Breast epithelium (tissue), 4 donors: ENCODE measurements around the gene ALDH7A1. TPM values are rescaled to one million over a fixed set of nuclear protein-coding genes. Genes with fewer than 3 reads are reported as not detected.

Experiments used
- DNase-seq, 2 donors: peaks; one replicate each; pipeline ENCODE4 v3.0.0-alpha.2; 2019; ENCODE audit warnings: low spot score in 2 of 2
- H3K27ac ChIP-seq, 2 donors: fragments of 200-600 bp; sonication (generic) in 1 of 2; one replicate each; pipeline ENCODE4 v1.5.1; 2016 to 2019; ENCODE audit warnings: mild to moderate bottlenecking in 1 of 2
- H3K27me3 ChIP-seq, 2 donors: fragments of 200-600 bp; sonication (generic) in 1 of 2; one replicate each; pipeline versions ENCODE4 v1.5.1 to v1.6.0; 2017 to 2019; ENCODE audit warnings: control low read depth in 1 of 2, mild to moderate bottlenecking in 1 of 2
- H3K36me3 ChIP-seq: fragments of 200-600 bp; one replicate; pipeline ENCODE4 v1.5.1; 2019
- H3K4me1 ChIP-seq, 2 donors: fragments of 200-600 bp; sonication (generic); one replicate each; pipeline ENCODE4 v1.5.1; 2016 to 2019; ENCODE audit warnings: control low read depth in 1 of 2
- H3K4me3 ChIP-seq, 3 donors: fragments of 200-600 bp; sonication (generic); 1 replicate in 2 of 3; 2 replicates in 1 of 3; pipeline ENCODE4 v1.5.1; 2016 to 2019; ENCODE audit warnings: mild to moderate bottlenecking in 3 of 3, moderate library complexity in 2 of 3
- H3K9me3 ChIP-seq, 2 donors: fragments of 200-600 bp; sonication (generic) in 1 of 2; one replicate each; pipeline ENCODE4 v1.5.1; 2016 to 2019; ENCODE audit warnings: control low read depth in 1 of 2
- POLR2A ChIP-seq: fragments of 450-650 bp; IDR thresholded peaks from one replicate; pipeline ENCODE4 v1.6.1; 2016; ENCODE audit warnings: antibody characterized with exemption, mild to moderate bottlenecking, moderate library complexity
- POLR2AphosphoS5 ChIP-seq, 3 donors: sonication (generic); formaldehyde crosslinking; IDR thresholded peaks; one replicate each; pipeline ENCODE4 v1.6.1; 2017; ENCODE audit warnings: antibody characterized with exemption in 3 of 3
- intact Hi-C: fragments of 100-400 bp; cut with DNase I; formaldehyde crosslinking; loops from one replicate; pipeline ENCODE4 v1.15.1; 2023; ENCODE audit warnings: low total_unique reads
- total RNA-seq, 3 donors: library from RNA; depleted of rRNA; stranded (reverse); fragments of >200 nt; gene quantifications; one replicate each; pipeline ENCODE4 v1.1.0, GENCODE V29; 2016
- TF ChIP-seq, protein P1 (sequence below), 3 donors: fragments of 450-650 bp; IDR thresholded peaks; one replicate each; pipeline ENCODE4 v1.5.1; 2016 to 2017; ENCODE audit warnings: antibody characterized with exemption in 3 of 3, mild to moderate bottlenecking in 3 of 3, moderate library complexity in 3 of 3

Gene ALDH7A1
- total RNA-seq, 3 donors from 2014 or later, result 38.7 to 83.0 (median 45.2) TPM

- intact Hi-C loops, result loop anchor here (5.0 kb wide), 1 partner anchor 191 kb away; no protein-coding TSS in a partner anchor
- no peak overlapping the region for H3K4me3 ChIP-seq
- no peaks in the 10 kb centered on the region for H3K36me3 ChIP-seq
- H3K9me3 ChIP-seq, result no peaks in the 10 kb centered on the region
- TF ChIP-seq, protein P1, sequence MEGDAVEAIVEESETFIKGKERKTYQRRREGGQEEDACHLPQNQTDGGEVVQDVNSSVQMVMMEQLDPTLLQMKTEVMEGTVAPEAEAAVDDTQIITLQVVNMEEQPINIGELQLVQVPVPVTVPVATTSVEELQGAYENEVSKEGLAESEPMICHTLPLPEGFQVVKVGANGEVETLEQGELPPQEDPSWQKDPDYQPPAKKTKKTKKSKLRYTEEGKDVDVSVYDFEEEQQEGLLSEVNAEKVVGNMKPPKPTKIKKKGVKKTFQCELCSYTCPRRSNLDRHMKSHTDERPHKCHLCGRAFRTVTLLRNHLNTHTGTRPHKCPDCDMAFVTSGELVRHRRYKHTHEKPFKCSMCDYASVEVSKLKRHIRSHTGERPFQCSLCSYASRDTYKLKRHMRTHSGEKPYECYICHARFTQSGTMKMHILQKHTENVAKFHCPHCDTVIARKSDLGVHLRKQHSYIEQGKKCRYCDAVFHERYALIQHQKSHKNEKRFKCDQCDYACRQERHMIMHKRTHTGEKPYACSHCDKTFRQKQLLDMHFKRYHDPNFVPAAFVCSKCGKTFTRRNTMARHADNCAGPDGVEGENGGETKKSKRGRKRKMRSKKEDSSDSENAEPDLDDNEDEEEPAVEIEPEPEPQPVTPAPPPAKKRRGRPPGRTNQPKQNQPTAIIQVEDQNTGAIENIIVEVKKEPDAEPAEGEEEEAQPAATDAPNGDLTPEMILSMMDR (IDR thresholded peaks at IDR 0.05), result no peak
- TF ChIP-seq POLR2AphosphoS5 (IDR thresholded peaks at IDR 0.05) (no peak), POLR2A (no peak)
- no peak for DNase-seq
- H3K27me3 ChIP-seq, result no peaks in the 10 kb centered on the region
- no peak overlapping the region for H3K27ac ChIP-seq
- no peaks in the 10 kb centered on the region for H3K4me1 ChIP-seq
Observed at GRCh38 chr5:126543660-126544059, 51.4 kb downstream of the ALDH7A1 start.

DNA sequence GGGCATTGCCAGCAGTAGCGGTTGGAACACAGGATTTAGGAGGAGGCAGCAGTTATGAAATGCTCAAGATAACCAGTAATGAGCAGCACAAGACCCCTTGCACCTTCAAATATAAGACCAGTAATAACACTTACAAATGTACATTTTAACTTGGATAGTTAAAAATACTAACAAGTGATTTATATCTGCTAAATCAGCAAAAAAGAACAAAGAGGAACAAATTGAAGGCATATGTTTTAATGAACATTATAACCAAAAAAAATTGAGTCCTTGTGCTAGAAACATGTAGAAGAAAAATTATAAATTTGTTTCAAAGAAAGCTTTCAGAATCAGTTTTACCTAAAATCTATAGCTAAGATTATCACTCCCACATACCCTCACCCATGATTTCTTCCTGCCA lies 52.0 kb downstream of the ALDH7A1 start:
- Histone ChIP-seq H3K27me3 (no peaks in the 10 kb centered on the region), H3K4me3 (no peak overlapping the region), H3K4me1 (no peaks in the 10 kb centered on the region), H3K36me3 (no peaks in the 10 kb centered on the region), H3K27ac (peak overlapping the region; percentile 29 to 38), H3K9me3 (no peaks in the 10 kb centered on the region)
- TF ChIP-seq, protein P1 (IDR thresholded peaks at IDR 0.05), result no peak
- no peak for TF ChIP-seq POLR2AphosphoS5 (IDR thresholded peaks at IDR 0.05)
- TF ChIP-seq POLR2A, result no peak
- intact Hi-C loops, result loop anchor here (5.0 kb wide), 1 partner anchor 191 kb away; no protein-coding TSS in a partner anchor
- DNase-seq, result no peak

DNA sequence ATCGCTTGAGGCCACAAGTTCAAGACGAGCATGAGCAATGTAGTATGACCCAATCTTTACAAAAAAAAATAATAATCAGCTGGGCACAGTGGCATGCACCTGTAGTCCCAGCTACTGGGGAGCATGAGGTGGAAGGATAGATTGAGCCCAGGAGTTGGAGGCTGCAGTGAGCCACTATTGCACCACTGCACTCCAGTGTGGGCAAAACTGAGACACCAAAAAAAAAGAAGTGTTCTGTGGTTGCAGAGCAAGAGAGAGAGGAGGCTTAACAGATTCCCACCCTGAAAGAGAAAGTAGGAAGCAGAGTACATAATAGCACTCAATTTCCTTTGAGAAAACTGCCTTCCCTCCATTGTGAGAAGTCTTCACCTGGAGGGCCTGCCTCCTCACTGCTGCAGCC lies 52.6 kb downstream of the ALDH7A1 start:
- Histone ChIP-seq H3K27ac (peak overlapping the region; percentile 29 to 38), H3K36me3 (no peaks in the 10 kb centered on the region), H3K4me1 (no peaks in the 10 kb centered on the region), H3K9me3 (no peaks in the 10 kb centered on the region), H3K27me3 (no peaks in the 10 kb centered on the region), H3K4me3 (no peak overlapping the region)
- TF ChIP-seq POLR2AphosphoS5 (IDR thresholded peaks at IDR 0.05) (no peak), POLR2A (no peak)
- TF ChIP-seq, protein P1 (IDR thresholded peaks at IDR 0.05), result no peak
- no peak for DNase-seq
- intact Hi-C loops, result loop anchor here (5.0 kb wide), 1 partner anchor 190 kb away; no protein-coding TSS in a partner anchor

DNA sequence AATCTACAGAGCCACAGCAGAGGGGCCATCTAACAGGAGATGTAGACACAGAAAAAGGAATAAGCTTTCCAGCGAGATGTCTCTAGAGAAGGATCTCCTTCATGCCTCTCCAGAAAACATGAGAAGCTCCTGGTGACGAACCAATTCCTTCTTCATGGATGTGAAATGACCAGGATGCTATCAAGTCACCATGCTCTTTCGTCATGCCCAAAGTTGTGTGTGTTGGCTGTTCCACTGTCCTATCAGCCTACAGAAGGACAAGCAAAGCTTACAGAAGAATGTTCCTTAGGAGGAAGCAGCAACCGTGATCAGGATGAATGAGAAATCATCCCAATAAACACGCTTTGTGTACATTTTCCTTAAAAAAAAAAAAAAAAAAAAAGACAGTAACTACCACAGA lies 54.4 kb downstream of the ALDH7A1 start:
- no peak for TF ChIP-seq POLR2A
- TF ChIP-seq, protein P1 (IDR thresholded peaks at IDR 0.05), result no peak
- TF ChIP-seq POLR2AphosphoS5 (IDR thresholded peaks at IDR 0.05), result no peak
- DNase-seq, result no peak
- Histone ChIP-seq H3K4me1 (no peaks in the 10 kb centered on the region), H3K4me3 (no peak overlapping the region), H3K27ac (peak overlapping the region in 1 of 2 donors; percentile 45), H3K27me3 (no peaks in the 10 kb centered on the region), H3K9me3 (no peaks in the 10 kb centered on the region), H3K36me3 (no peaks in the 10 kb centered on the region)
- intact Hi-C loops, result loop anchor here (5.0 kb wide), 1 partner anchor 188 kb away; no protein-coding TSS in a partner anchor

DNA sequence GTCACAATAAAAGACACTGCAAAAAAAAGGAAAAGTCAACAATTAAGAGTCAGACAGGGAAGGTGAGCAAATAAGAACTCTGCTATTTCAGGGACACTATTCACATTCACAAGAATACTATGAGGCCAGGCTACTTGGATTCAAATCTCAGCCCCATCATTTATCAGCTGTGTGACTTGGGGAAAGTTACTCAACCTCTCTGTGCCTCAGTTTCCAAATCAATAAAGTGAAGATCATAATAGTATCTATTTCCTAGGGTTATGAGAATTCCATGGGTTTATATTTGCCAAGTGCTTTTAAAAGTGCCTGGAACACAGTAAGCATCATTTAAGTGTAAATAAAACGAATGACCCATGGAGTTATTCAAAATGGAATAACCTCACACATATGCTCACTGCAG lies 56.4 kb downstream of the ALDH7A1 start:
- intact Hi-C loops, result no loop called here
- Histone ChIP-seq H3K4me3 (no peak overlapping the region), H3K4me1 (no peaks in the 10 kb centered on the region), H3K27ac (peak overlapping the region; percentile 71 to 78), H3K36me3 (no peaks in the 10 kb centered on the region), H3K27me3 (no peaks in the 10 kb centered on the region), H3K9me3 (no peaks in the 10 kb centered on the region)
- TF ChIP-seq, protein P1 (IDR thresholded peaks at IDR 0.05), result no peak
- TF ChIP-seq POLR2A (no peak), POLR2AphosphoS5 (IDR thresholded peaks at IDR 0.05) (no peak)
- no peak for DNase-seq
